Medulla oblongata (tissue), 1 donor: ENCODE results near the gene PRKD3.

Experiments used
- DNase-seq: peaks from one replicate; pipeline ENCODE4 v3.0.0-alpha.2; 2015; ENCODE audit errors: extremely low spot score

The PRKD3 gene

GRCh38 chr2:37343537-37344434, 19.2 kb upstream of the PRKD3 start:
- DNase-seq: peak; percentile 6

GRCh38 chr2:37342591-37343220, 18.1 kb upstream of the PRKD3 start:
- no peak for DNase-seq

- no peak for DNase-seq
Observed at GRCh38 chr2:37340637-37341036, 16.0 kb upstream of the PRKD3 start.

- DNase-seq: no peak
Observed at GRCh38 chr2:37338933-37339332, 14.3 kb upstream of the PRKD3 start.

GRCh38 chr2:37337620-37338280, 13.1 kb upstream of the PRKD3 start:
- DNase-seq: peak; percentile 13

- no peak for DNase-seq
Observed at GRCh38 chr2:37335604-37336003, 11.0 kb upstream of the PRKD3 start.

- no peak for DNase-seq
Observed at GRCh38 chr2:37333256-37333655, 8.6 kb upstream of the PRKD3 start.

- DNase-seq: no peak
Observed at GRCh38 chr2:37332560-37332959, 7.9 kb upstream of the PRKD3 start.

GRCh38 chr2:37330681-37331080, 6.0 kb upstream of the PRKD3 start:
- no peak for DNase-seq

GRCh38 chr2:37326866-37327634, 2.4 kb upstream of the PRKD3 start:
- DNase-seq: no peak

- peak; percentile 83 for DNase-seq
Observed at GRCh38 chr2:37326285-37326684, 1.7 kb upstream of the PRKD3 start.

- no peak for DNase-seq
Observed at GRCh38 chr2:37325625-37326071, 1.0 kb upstream of the PRKD3 start.

- no peak for DNase-seq
Observed at GRCh38 chr2:37324536-37324785, 172 bp downstream of the PRKD3 start.

GRCh38 chr2:37323781-37324535, 675 bp downstream of the PRKD3 start:
- peak; percentile 58 for DNase-seq

- peak; percentile 49 for DNase-seq
Observed at GRCh38 chr2:37323176-37323780, 1.4 kb downstream of the PRKD3 start.

- DNase-seq: peak; percentile 27
Observed at GRCh38 chr2:37322368-37322767, 2.3 kb downstream of the PRKD3 start.

GRCh38 chr2:37321029-37321682, 3.5 kb downstream of the PRKD3 start:
- DNase-seq: peak; percentile 4

- DNase-seq: no peak
Observed at GRCh38 chr2:37319754-37320609, 4.7 kb downstream of the PRKD3 start.

GRCh38 chr2:37318401-37318800, 6.2 kb downstream of the PRKD3 start:
- DNase-seq: peak; percentile 45
